Measurements from ENCODE around the gene HNRNPU. TPM values are rescaled to one million over a fixed set of nuclear protein-coding genes. Genes with fewer than 3 reads are reported as not detected.

HNRNPU gene
- total and polyA plus RNA-seq, 4 donors: 45.3 to 233 (median 136) TPM

GRCh38 chr1:244865820-244866219 is 1.5 kb upstream of the HNRNPU start (continued):
- no peak for TF ChIP-seq TAF1 (conservative IDR thresholded peaks at IDR 0.05)
- TF ChIP-seq JUND (IDR thresholded peaks at IDR 0.05): no peak
- no peak for TF ChIP-seq EGR1 (IDR thresholded peaks at IDR 0.05; ENCODE audit: low read depth in 2 of 2)
- no peak for TF ChIP-seq MAX (IDR thresholded peaks at IDR 0.05)
- no peak for TF ChIP-seq RXRA (IDR thresholded peaks at IDR 0.05)
- no peak for TF ChIP-seq SP1 (IDR thresholded peaks at IDR 0.05)

DNA sequence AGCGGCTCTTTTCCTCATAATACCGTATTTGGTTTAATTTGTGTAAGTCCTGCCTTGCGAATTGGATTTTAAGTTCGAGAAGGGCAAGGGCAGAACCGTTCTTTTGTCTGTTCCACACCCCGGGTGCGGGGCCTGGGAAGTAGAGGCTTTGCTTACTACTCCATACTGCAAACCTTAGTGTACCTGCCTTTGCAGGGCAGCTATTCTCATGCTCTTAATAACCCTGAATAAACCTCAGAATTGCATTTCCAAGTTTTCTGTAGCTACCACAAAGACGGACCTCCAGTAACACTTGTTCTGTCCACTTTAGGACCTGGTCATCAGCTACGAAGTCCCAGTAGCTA is 657 bp upstream of the HNRNPU start:
- H3K36me3 ChIP-seq (ENCODE audit: control insufficient read depth in 4 of 4, insufficient read depth in 3 of 4, low read depth in 1 of 4, low read length in 3 of 4): peaks cover 0 to 7% (median 5%) of the 10 kb centered on the region in 4 donors
- WGBS: 9% methylated on average over 9 of the region's 9 CpGs
- H3K27me3 ChIP-seq (ENCODE audit: control insufficient read depth in 4 of 4, insufficient read depth in 4 of 4, low read length in 3 of 4): no peaks in the 10 kb centered on the region
- DNase-seq (ENCODE audit: low spot score): peak; percentile 59
- H3K4me3 ChIP-seq (ENCODE audit: low read depth in 1 of 3, low read length in 3 of 3): peak overlapping the region; percentile 48 to 83 (median 78)
- no peaks in the 10 kb centered on the region for H3K9me3 ChIP-seq (ENCODE audit: control insufficient read depth in 4 of 4, low read length in 3 of 4)
- H3K9ac ChIP-seq (ENCODE audit: low read depth in 1 of 2, low read length in 2 of 2): peak overlapping the region; percentile 98
- peak overlapping the region; percentile 99 to 100 for H3K27ac ChIP-seq (ENCODE audit: low read depth in 1 of 2, low read length in 2 of 2)
- peaks cover 3 to 30% (median 18%) of the 10 kb centered on the region in 4 donors for H3K4me1 ChIP-seq (ENCODE audit: control insufficient read depth in 4 of 4, insufficient read depth in 4 of 4, low read length in 3 of 4)
- TF ChIP-seq HNF4A (conservative IDR thresholded peaks at IDR 0.05) (no peak), ZBTB33 (IDR thresholded peaks at IDR 0.05) (no peak), YY1 (IDR thresholded peaks at IDR 0.05) (no peak), FOXA1 (IDR thresholded peaks at IDR 0.05) (no peak), FOXA2 (IDR thresholded peaks at IDR 0.05) (no peak), RXRA (IDR thresholded peaks at IDR 0.05) (no peak)

DNA sequence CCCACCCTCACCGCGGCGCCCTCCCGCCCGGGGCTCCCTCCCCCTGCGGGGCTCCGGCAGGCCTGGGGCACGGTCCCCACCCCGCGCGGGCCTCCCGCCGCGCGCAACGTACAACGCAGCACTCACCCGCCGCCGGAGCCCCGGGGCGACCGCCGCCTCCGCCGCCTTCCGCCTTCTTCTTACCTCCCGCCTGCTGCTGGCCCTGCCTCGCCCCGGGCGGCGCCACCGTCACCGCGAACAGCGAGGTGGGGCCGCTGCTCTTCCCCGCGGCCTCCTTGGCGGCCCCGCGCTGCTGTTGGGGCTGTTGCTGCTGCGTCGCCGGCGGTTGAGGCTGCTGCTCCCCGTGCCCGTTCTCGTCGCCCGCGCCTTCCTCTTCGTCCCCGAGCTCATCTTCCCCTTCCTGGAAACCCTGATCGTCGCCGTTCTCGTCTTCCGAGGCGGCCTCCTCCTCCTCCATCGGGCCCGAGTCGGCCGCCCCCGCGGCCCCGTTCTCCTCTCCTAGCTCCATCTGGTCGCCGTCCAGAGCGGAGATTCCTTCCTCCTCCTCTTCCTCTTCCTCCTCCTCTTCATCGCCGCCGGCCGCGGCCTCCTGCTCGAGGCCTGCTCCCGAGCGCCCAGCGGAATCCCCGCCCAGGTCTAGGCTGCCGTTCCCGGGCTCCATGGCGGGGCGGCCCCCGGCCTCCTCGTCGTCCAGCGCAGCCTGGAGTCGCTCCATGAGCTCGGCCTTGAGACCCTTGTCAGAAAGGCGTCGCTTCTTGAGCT is 671 bp downstream of the HNRNPU start:
- Histone ChIP-seq H3K27me3 (ENCODE audit: control insufficient read depth in 4 of 4, insufficient read depth in 4 of 4, low read length in 3 of 4) (no peaks in the 10 kb centered on the region), H3K9ac (ENCODE audit: low read depth in 1 of 2, low read length in 2 of 2) (peak overlapping the region; percentile 97 to 99), H3K36me3 (ENCODE audit: control insufficient read depth in 4 of 4, insufficient read depth in 3 of 4, low read depth in 1 of 4, low read length in 3 of 4) (peaks cover 0 to 20% (median 17%) of the 10 kb centered on the region in 4 donors), H3K4me3 (ENCODE audit: low read depth in 1 of 3, low read length in 3 of 3) (peak overlapping the region; percentile 72 to 99 (median 91)), H3K4me1 (ENCODE audit: control insufficient read depth in 4 of 4, insufficient read depth in 4 of 4, low read length in 3 of 4) (peaks cover 7 to 43% (median 27%) of the 10 kb centered on the region in 4 donors), H3K9me3 (ENCODE audit: control insufficient read depth in 4 of 4, low read length in 3 of 4) (no peaks in the 10 kb centered on the region), H3K27ac (ENCODE audit: low read depth in 1 of 2, low read length in 2 of 2) (peak overlapping the region; percentile 99 to 100)
- no peak for TF ChIP-seq RXRA (IDR thresholded peaks at IDR 0.05)
- TF ChIP-seq FOXA2 (IDR thresholded peaks at IDR 0.05): no peak
- TF ChIP-seq RAD21 (IDR thresholded peaks at IDR 0.05): no peak
- TF ChIP-seq EGR1 (IDR thresholded peaks at IDR 0.05; ENCODE audit: low read depth in 2 of 2): no peak
- TF ChIP-seq GABPA (IDR thresholded peaks at IDR 0.05 in 1 of 2, conservative IDR thresholded peaks at IDR 0.05 in 1 of 2): no peak
- no peak for TF ChIP-seq ATF3 (IDR thresholded peaks at IDR 0.05)
- DNase-seq (ENCODE audit: low spot score): no peak
- under 1% methylated on average over 92 of the region's 92 CpGs for WGBS

All from liver (tissue), 9 donors.